GM12874 (cell line): ENCODE data around the gene CARS2.

Experiments used
- TF ChIP-seq, protein P1 (sequence below): IDR thresholded peaks from 2 replicates; pipeline ENCODE4 v1.5.1; 2011; ENCODE audit warnings: low read depth, mild to moderate bottlenecking, control low read depth, low read length, moderate library complexity; ENCODE audit not compliant: insufficient read depth

Gene CARS2

DNA sequence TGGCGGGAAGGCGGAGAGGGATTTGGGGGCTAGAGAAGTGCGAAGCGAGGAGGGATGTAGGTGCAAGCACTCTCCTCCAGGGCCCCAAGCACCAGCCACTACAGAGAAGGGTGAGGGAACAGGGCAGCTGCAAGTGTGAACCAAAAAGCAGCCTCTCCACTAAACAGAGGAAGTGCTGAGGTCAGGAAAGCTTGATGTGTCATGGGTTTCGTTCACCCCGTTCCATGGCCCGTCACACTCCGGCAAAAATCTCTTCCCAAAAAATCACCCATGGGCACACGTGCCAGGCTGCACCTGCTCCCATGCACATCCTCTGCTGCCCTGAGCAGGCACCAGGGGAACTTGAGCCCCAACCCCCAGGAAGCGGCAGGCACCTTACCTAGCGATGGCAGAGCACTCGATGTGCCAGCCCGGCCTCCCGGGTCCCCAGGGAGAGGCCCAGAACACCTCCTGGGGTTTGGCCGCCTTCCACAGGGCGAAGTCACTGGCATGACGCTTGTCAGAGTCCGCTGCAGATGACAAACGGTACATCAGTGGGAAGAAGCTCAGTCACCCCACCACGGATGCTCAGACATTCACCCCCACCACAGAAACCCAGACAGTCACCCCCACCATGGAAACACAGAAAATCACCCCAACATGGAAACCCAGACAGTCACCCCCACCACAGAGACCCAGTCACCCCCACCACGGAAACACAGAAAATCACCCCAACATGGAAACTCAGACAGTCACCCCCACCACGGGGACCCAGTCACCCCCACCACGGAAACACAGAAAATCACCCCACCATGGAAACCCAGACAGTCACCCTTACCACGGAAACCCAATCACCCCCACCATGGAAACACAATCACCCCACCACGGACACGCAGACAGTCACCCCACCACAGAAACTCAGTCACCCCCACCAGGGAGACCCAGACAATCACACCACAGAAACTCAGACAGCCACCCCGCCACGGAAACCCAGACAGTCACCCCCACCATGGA lies 29.0 kb downstream of the CARS2 start:
- TF ChIP-seq, protein P1, sequence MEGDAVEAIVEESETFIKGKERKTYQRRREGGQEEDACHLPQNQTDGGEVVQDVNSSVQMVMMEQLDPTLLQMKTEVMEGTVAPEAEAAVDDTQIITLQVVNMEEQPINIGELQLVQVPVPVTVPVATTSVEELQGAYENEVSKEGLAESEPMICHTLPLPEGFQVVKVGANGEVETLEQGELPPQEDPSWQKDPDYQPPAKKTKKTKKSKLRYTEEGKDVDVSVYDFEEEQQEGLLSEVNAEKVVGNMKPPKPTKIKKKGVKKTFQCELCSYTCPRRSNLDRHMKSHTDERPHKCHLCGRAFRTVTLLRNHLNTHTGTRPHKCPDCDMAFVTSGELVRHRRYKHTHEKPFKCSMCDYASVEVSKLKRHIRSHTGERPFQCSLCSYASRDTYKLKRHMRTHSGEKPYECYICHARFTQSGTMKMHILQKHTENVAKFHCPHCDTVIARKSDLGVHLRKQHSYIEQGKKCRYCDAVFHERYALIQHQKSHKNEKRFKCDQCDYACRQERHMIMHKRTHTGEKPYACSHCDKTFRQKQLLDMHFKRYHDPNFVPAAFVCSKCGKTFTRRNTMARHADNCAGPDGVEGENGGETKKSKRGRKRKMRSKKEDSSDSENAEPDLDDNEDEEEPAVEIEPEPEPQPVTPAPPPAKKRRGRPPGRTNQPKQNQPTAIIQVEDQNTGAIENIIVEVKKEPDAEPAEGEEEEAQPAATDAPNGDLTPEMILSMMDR: no peak

DNA sequence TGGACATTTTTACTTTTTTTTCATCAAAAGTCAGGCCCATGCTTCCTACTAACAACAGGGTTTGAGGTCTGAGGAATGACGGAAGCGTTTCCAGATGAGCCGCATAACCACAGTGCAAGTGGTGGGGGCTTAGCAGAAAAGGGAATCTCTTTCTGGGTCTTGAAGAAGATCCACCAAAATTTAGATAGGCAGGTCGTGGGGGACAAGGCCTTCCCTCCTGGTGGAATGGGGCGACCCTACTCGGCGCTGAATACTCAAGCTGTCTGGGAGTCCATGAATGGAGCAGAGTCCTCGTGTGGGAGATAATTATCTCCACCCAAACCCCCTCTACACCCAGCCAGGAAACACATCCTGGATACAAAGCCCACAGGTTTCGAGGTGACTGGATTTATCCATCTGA lies 36.9 kb downstream of the CARS2 start:
- TF ChIP-seq, protein P1: no peak

DNA sequence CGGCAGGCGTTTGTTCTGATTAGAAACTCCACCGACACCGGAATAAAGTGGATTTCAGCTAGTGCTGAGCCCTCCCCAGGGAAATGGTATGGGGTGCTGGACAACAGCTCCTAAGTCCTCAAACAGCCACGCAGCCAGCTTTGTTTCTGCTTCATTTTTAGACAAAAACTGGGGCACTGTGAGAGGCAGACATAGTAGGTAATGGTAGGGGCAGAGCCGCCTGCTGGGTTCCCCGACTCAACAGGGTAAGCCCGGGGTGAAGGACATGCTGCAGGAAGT lies 39.7 kb downstream of the CARS2 start:
- TF ChIP-seq, protein P1: no peak

DNA sequence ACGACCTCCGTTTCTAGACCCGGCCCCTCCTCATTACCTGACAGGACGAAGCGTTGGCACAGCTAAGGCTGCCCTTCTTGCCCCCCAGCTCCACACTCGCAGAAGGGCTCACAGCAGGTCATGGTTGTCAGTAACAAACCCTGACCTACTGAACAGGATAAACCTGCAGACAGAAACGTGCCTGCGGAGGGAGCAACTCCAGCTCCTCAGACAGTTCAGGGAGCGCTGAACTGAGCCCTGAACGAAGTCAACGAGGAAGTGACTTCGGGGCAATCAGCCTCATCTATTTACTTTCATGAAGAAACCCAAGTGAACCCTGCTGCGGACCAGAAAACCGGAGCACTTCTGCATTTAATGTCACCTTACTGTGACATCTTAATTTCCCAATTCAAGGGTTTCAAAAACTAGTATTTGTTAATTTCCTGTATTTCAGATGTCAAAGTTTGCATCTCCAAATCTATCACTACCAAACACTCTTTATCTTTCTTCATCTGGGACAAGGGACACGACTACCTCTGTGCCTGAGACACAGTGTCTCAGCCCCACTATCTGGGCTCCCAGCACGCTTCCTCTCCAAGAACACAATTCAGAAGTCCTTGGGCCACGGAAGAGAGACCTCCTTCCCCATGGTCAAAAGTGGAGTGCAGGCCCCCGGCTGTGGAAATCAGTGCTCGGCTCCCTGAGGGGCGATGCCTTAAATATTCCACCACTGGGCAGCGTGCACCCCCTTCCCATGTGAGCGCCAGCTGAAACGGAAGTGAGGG lies 40.2 kb downstream of the CARS2 start:
- TF ChIP-seq, protein P1: no peak

DNA sequence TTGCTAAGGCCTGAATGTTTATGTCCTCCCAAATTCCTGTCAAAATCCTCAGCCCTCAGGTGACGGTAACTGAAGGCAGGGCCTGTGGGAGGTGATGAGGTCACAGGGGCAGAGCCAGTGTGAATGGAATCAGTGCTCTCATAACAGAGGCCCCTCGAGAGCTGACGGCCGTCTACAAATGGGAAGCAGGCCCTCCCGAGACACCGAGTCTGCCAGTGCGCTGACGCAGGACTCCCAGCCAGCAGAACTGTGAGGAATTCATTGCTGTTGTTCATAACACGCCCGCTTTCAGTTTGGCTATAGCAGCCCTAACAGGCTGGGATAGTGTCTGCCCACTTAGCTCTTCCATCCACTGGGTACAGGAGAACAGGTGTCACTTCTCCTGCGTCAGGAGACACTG lies 41.2 kb downstream of the CARS2 start:
- TF ChIP-seq, protein P1: no peak

DNA sequence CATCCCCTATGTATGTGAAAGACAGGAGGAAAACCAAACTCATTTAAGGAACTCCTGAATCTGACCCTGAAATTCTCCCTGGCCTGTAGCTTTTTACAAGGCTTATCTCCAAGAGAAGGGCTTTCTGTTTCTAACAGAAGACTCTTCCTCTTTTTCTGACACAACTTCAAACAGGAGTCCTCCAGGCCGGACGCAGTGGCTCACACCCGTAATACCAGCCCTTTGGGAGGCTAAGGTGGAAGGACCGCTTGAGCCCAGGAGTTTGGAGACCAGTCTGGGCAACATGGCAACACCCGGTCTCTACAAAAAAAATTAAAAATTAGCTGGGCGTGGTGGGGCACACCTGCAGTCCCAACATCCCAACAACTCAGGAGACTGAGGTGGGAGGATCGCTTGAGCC lies 41.9 kb downstream of the CARS2 start:
- TF ChIP-seq, protein P1: no peak

DNA sequence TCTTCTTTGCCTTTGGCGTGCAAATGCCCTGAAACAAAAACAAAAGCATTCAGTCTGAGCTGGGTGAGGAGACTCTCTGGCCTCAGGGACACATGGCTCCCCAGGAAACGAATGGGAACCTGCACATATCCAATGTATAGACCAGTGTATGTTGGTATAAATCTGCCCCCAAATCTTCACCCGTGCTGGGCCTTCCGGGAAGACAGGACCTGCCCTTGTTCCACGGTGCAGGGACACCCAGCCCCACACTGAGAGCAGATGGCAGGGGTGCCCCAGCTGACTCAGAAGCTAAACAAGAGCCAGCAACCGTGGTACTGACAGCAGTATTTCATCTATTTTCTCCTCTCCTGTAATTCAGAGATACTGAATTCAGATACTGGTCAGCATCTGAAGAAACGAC lies 42.4 kb downstream of the CARS2 start:
- TF ChIP-seq, protein P1: no peak
